SK-N-SH (cell line): ENCODE measurements around the gene AMPH. TPM values are rescaled to one million over a fixed set of nuclear protein-coding genes. Genes with fewer than 3 reads are reported as not detected.

Source experiments
- CTCF ChIA-PET: fragments of 300-600, 350-600 bp; formaldehyde crosslinking; extraction: SDS; loops from one replicate; lab custom pipeline; 2021; lab: Yijun Ruan, JAX
- POLR2A ChIA-PET: fragments of 350-600 bp; sonication (Branson Sonifier 250); formaldehyde crosslinking; extraction: SDS; loops from one replicate; lab custom pipeline; 2020; ENCODE audit warnings: antibody characterized with exemption, inconsistent platforms; lab: Yijun Ruan, JAX
- DNase-seq: peaks from one replicate; pipeline ENCODE4 v3.0.0; 2012
- H2AFZ ChIP-seq: fragments of 200-600 bp; sonication (generic); 2 replicates; pipeline ENCODE4 v1.8.1; 2016; ENCODE audit warnings: antibody characterized with exemption, mild to moderate bottlenecking, low read depth
- H3F3A ChIP-seq: fragments of 200-600 bp; sonication (generic); replicated peaks from 2 replicates; pipeline ENCODE3; 2016; ENCODE audit warnings: antibody characterized with exemption, mild to moderate bottlenecking; ENCODE audit not compliant: insufficient read depth
- H3K27ac ChIP-seq, 2 experiments: fragments of 200-500 bp in 1 of 2; fragments of 200-600 bp in 1 of 2; sonication (Bioruptor generic) in 1 of 2; sonication (generic), shearing (Covaris generic) in 1 of 2; 2 replicates each; pipeline versions ENCODE4 v1.5.1 to v1.6.1; 2014 to 2016; ENCODE audit warnings: low read depth in 2 of 2, inconsistent platforms in 1 of 2, low read length in 1 of 2, mild to moderate bottlenecking in 1 of 2, mixed read lengths in 1 of 2
- H3K27me3 ChIP-seq: fragments of 200-600 bp; sonication (generic), shearing (Covaris generic); 2 replicates; pipeline ENCODE4 v1.6.1; 2016; ENCODE audit warnings: mixed run types; ENCODE audit not compliant: insufficient read depth
- H3K36me3 ChIP-seq, 2 experiments: fragments of 200-500 bp in 1 of 2; fragments of 200-600 bp in 1 of 2; sonication (Bioruptor generic) in 1 of 2; sonication (generic) in 1 of 2; replicated peaks in 1 of 2; 2 replicates each; pipeline versions ENCODE3 to v1.5.1; 2014 to 2016; ENCODE audit warnings: low read length in 1 of 2, mild to moderate bottlenecking in 1 of 2; ENCODE audit not compliant: insufficient read depth in 2 of 2, control insufficient read depth in 1 of 2
- H3K4me1 ChIP-seq, 2 experiments: fragments of 200-500 bp in 1 of 2; fragments of 200-600 bp in 1 of 2; sonication (Bioruptor generic) in 1 of 2; sonication (generic), shearing (Covaris generic) in 1 of 2; 2 replicates each; pipeline versions ENCODE4 v1.5.1 to v1.6.1; 2014 to 2016; ENCODE audit warnings: low read depth in 1 of 2, low read length in 1 of 2, mixed run types in 1 of 2; ENCODE audit not compliant: insufficient read depth in 2 of 2, control insufficient read depth in 1 of 2
- H3K4me2 ChIP-seq: fragments of 200-600 bp; sonication (generic), shearing (Covaris generic); 2 replicates; pipeline ENCODE4 v1.6.1; 2017; ENCODE audit warnings: mixed run types
- H3K4me3 ChIP-seq, 2 experiments: fragments of 200-500 bp in 1 of 2; fragments of 200-600 bp in 1 of 2; sonication (Bioruptor generic) in 1 of 2; sonication (generic), shearing (Covaris generic) in 1 of 2; 2 replicates each; pipeline versions ENCODE4 v1.5.1 to v1.8.1; 2014 to 2016; ENCODE audit warnings: low read depth in 2 of 2, inconsistent platforms in 1 of 2, low read length in 1 of 2, mild to moderate bottlenecking in 1 of 2, mixed read lengths in 1 of 2, moderate library complexity in 1 of 2
- H3K79me2 ChIP-seq: fragments of 200-600 bp; sonication (generic); 2 replicates; pipeline ENCODE4 v1.8.1; 2017; ENCODE audit warnings: mild to moderate bottlenecking; ENCODE audit not compliant: insufficient read depth
- H3K9ac ChIP-seq: fragments of 200-600 bp; sonication (generic); 2 replicates; pipeline ENCODE4 v1.6.1; 2017; ENCODE audit warnings: mixed run types
- H3K9me2 ChIP-seq: fragments of 200-600 bp; sonication (generic); 2 replicates; pipeline ENCODE4 v1.6.1; 2017; ENCODE audit warnings: mixed run types
- H3K9me3 ChIP-seq: fragments of 200-600 bp; sonication (generic); 2 replicates; pipeline ENCODE4 v1.6.1; 2017; ENCODE audit warnings: mixed run types, mild to moderate bottlenecking, moderate library complexity
- H4K20me1 ChIP-seq: fragments of 200-600 bp; sonication (generic); 2 replicates; pipeline ENCODE4 v1.6.1; 2017; ENCODE audit warnings: mild to moderate bottlenecking, mixed run types; ENCODE audit not compliant: insufficient read depth
- ELF1 ChIP-seq: IDR thresholded peaks from 2 replicates; pipeline ENCODE4 v1.4.0; 2012
- EP300 ChIP-seq, 2 experiments: IDR thresholded peaks; 2 replicates each; pipeline versions ENCODE4 v1.4.0 to v1.6.1; 2012; ENCODE audit warnings: borderline replicate concordance in 1 of 2, low read depth in 1 of 2, low read length in 1 of 2
- FOXJ3 ChIP-seq: sonication (generic); formaldehyde crosslinking; IDR thresholded peaks from 2 replicates; pipeline ENCODE4 v1.5.1; 2020; ENCODE audit warnings: mild to moderate bottlenecking, missing genetic modification reagents
- GABPA ChIP-seq: IDR thresholded peaks from 2 replicates; pipeline ENCODE4 v1.4.0; 2012; ENCODE audit warnings: low read depth, mild to moderate bottlenecking
- NRF1 ChIP-seq: IDR thresholded peaks from 2 replicates; pipeline ENCODE4 v1.6.1; 2012; ENCODE audit warnings: low read depth, mild to moderate bottlenecking, low read length
- RAD21 ChIP-seq: IDR thresholded peaks from 2 replicates; pipeline ENCODE4 v1.6.1; 2012; ENCODE audit warnings: mild to moderate bottlenecking, low read length
- RCOR1 ChIP-seq: fragments of 150-350 bp; IDR thresholded peaks from 2 replicates; pipeline ENCODE4 v1.6.1; 2017; ENCODE audit warnings: antibody characterized with exemption, low read length
- RFX5 ChIP-seq: IDR thresholded peaks from 2 replicates; pipeline ENCODE4 v1.6.1; 2012; ENCODE audit warnings: mild to moderate bottlenecking, improper control_type of control experiment, low read length
- SIN3A ChIP-seq: IDR thresholded peaks from 2 replicates; pipeline ENCODE4 v1.6.1; 2012; ENCODE audit warnings: low read depth, mild to moderate bottlenecking, low read length, moderate library complexity, borderline replicate concordance
- SMC3 ChIP-seq: IDR thresholded peaks from 2 replicates; pipeline ENCODE4 v1.6.1; 2012; ENCODE audit warnings: low read depth, low read length, improper control_type of control experiment
- TAF1 ChIP-seq: IDR thresholded peaks from 2 replicates; pipeline ENCODE4 v1.6.1; 2012; ENCODE audit warnings: low read depth, mild to moderate bottlenecking, low read length, moderate library complexity, borderline replicate concordance
- TCF12 ChIP-seq: IDR thresholded peaks from 2 replicates; pipeline ENCODE4 v1.4.0; 2012
- WGBS: methylation state at CpG from one replicate; pipeline ENCODE4 v1.1.6; 2017; ENCODE audit warnings: low lambda C conversion rate; 5-methylcytosine and 5-hydroxymethylcytosine counted together
- polyA plus RNA-seq, 3 experiments: library from polyadenylated mRNA; depleted of rRNA; stranded (reverse); fragments of >200 nt; gene quantifications; 2 replicates each; pipeline ENCODE4 v1.2.3, GENCODE V29; 2012
- TF ChIP-seq, protein P1 (sequence below): IDR thresholded peaks from 2 replicates; pipeline ENCODE4; 2012
- TF ChIP-seq, protein P2 (sequence below): fragments of 200-600 bp; sonication (generic); IDR thresholded peaks from 2 replicates; pipeline ENCODE4 v1.6.1; 2017; ENCODE audit warnings: antibody characterized with exemption, mild to moderate bottlenecking, moderate library complexity
- TF ChIP-seq, protein P3 (sequence below): IDR thresholded peaks from 2 replicates; pipeline ENCODE4 v1.4.0; 2012; ENCODE audit warnings: low read depth
- TF ChIP-seq, protein P4 (sequence below): IDR thresholded peaks from 2 replicates; pipeline ENCODE4 v1.4.0; 2012; ENCODE audit warnings: low read depth, borderline replicate concordance

AMPH gene
- polyA plus RNA-seq, 1 of the 3 experiments (the other 2 are of a cell fraction), result 0.08 TPM

DNA sequence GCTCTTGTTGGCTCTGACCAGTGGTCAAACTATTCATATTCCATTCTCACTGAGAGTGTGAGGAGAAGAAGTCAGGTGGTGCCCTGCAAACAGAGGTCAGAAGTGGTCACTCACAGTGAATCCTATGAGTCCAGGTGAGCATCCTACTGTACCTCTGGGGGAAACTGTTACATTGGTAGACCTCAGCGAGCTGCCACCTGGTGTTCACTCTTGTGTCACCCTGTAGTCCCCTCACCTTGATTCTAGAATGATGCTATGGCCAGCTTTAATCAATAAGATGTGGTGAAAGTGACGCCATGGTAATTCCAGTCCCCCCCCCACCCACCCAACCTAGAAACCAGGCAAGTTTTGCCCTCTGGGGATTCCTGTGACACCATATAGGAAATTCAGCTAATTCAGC, 1.2 kb upstream of the AMPH start:
- TF ChIP-seq RFX5 (no peak), RCOR1 (no peak), TAF1 (no peak), EP300 (IDR thresholded peaks at IDR 0.05; ENCODE audit: borderline replicate concordance in 1 of 2, low read depth in 1 of 2, low read length in 1 of 2) (no peak), RAD21 (no peak), GABPA (no peak), TCF12 (no peak), NRF1 (no peak), FOXJ3 (CRISPR knock-in tag) (no peak)
- TF ChIP-seq, protein P1, sequence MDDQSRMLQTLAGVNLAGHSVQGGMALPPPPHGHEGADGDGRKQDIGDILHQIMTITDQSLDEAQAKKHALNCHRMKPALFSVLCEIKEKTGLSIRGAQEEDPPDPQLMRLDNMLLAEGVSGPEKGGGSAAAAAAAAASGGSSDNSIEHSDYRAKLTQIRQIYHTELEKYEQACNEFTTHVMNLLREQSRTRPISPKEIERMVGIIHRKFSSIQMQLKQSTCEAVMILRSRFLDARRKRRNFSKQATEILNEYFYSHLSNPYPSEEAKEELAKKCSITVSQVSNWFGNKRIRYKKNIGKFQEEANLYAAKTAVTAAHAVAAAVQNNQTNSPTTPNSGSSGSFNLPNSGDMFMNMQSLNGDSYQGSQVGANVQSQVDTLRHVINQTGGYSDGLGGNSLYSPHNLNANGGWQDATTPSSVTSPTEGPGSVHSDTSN, result no peak
- TF ChIP-seq, protein P2, sequence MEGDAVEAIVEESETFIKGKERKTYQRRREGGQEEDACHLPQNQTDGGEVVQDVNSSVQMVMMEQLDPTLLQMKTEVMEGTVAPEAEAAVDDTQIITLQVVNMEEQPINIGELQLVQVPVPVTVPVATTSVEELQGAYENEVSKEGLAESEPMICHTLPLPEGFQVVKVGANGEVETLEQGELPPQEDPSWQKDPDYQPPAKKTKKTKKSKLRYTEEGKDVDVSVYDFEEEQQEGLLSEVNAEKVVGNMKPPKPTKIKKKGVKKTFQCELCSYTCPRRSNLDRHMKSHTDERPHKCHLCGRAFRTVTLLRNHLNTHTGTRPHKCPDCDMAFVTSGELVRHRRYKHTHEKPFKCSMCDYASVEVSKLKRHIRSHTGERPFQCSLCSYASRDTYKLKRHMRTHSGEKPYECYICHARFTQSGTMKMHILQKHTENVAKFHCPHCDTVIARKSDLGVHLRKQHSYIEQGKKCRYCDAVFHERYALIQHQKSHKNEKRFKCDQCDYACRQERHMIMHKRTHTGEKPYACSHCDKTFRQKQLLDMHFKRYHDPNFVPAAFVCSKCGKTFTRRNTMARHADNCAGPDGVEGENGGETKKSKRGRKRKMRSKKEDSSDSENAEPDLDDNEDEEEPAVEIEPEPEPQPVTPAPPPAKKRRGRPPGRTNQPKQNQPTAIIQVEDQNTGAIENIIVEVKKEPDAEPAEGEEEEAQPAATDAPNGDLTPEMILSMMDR, result no peak
- TF ChIP-seq, protein P3, sequence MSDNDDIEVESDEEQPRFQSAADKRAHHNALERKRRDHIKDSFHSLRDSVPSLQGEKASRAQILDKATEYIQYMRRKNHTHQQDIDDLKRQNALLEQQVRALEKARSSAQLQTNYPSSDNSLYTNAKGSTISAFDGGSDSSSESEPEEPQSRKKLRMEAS, result no peak
- H3K36me3 ChIP-seq, result no peaks in the 10 kb centered on the region
- H3K4me1 ChIP-seq, result no peaks in the 10 kb centered on the region; a peak in 1 of 4 replicates
- no peak overlapping the region for H2AFZ ChIP-seq
- no peaks in the 10 kb centered on the region for H4K20me1 ChIP-seq
- H3K79me2 ChIP-seq, result no peaks in the 10 kb centered on the region
- no peaks in the 10 kb centered on the region for H3K9me2 ChIP-seq
- H3K4me2 ChIP-seq, result no peak overlapping the region
- WGBS, result 4% methylated on average over 2 of the region's 2 CpGs
- H3K9me3 ChIP-seq, result no peaks in the 10 kb centered on the region
- no peaks in the 10 kb centered on the region for H3F3A ChIP-seq
- H3K27ac ChIP-seq, result no peak overlapping the region
- CTCF ChIA-PET, result interaction anchor here (1.4 kb wide), 1 partner anchor 9 kb away, joined by 4 read pairs; no protein-coding TSS in a partner anchor
- DNase-seq, result no peak
- POLR2A ChIA-PET, result no interaction called here
- peaks cover 37% of the 10 kb centered on the region for H3K27me3 ChIP-seq
- no peak overlapping the region for H3K4me3 ChIP-seq
- no peak overlapping the region for H3K9ac ChIP-seq

DNA sequence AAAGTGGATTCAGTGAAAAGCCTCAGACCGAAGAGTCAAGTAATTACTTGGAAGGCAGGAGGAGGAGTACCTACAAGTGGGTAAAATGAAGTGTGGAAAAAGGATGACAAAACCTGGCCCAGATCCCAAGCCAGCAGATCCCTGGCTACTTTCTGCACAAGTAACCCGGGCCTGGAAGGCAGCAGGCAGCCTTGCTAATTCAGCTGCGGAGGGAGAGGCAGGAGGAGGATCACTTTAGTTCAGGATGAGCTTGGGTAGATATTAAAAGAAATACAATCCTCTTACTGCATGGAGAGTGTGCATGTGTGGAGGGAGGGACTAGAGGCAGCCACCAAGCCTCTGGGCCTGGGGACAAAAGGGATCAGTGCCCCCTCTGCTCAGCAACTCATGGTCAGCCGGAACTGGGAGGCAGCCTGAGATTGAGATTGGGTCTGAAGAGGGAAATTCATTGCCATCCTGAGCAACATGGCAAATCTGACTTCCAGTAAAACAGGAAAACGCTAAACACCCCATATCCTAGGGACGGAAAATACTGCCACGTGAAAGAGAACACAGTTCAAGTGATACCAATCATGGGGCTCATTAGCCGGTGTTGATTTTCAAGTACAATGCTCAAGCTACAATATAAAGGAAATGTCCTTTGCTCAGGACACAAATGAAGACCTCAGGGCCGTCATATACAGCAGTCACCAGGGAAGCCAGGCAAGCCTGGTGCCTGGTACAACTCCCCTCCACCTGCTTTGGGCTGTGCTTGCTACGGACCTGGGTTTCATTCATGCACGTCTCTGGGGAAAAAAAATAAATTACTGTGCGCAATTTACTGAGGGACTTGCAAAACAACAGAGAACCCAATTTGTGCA, 1.3 kb downstream of the AMPH start:
- CTCF ChIA-PET, result no interaction called here
- H3K4me3 ChIP-seq, result no peak overlapping the region

More for the DNA sequence above, 1.3 kb downstream of the AMPH start:
- Histone ChIP-seq H3K27ac (no peak overlapping the region), H3K4me2 (no peak overlapping the region), H2AFZ (no peak overlapping the region), H3K9me2 (no peaks in the 10 kb centered on the region), H3K9me3 (peaks cover 8% of the 10 kb centered on the region; the same call in 1 of the 2 replicates), H3K36me3 (no peaks in the 10 kb centered on the region), H3F3A (no peaks in the 10 kb centered on the region), H3K79me2 (no peaks in the 10 kb centered on the region), H4K20me1 (no peaks in the 10 kb centered on the region), H3K9ac (no peak overlapping the region), H3K27me3 (peaks cover 37% of the 10 kb centered on the region), H3K4me1 (no peaks in the 10 kb centered on the region; a peak in 1 of 4 replicates)
- DNase-seq, result no peak
- POLR2A ChIA-PET, result no interaction called here
- TF ChIP-seq RCOR1, result no peak
- no peak for TF ChIP-seq SMC3
- TF ChIP-seq, protein P4, sequence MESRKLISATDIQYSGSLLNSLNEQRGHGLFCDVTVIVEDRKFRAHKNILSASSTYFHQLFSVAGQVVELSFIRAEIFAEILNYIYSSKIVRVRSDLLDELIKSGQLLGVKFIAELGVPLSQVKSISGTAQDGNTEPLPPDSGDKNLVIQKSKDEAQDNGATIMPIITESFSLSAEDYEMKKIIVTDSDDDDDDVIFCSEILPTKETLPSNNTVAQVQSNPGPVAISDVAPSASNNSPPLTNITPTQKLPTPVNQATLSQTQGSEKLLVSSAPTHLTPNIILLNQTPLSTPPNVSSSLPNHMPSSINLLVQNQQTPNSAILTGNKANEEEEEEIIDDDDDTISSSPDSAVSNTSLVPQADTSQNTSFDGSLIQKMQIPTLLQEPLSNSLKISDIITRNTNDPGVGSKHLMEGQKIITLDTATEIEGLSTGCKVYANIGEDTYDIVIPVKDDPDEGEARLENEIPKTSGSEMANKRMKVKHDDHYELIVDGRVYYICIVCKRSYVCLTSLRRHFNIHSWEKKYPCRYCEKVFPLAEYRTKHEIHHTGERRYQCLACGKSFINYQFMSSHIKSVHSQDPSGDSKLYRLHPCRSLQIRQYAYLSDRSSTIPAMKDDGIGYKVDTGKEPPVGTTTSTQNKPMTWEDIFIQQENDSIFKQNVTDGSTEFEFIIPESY, result no peak
- TF ChIP-seq, protein P1, result no peak
- TF ChIP-seq FOXJ3 (CRISPR knock-in tag), result no peak
- TF ChIP-seq SIN3A, result no peak
- no peak for TF ChIP-seq ELF1
- 22% methylated on average over 12 of the region's 12 CpGs for WGBS
